Sigmoid colon (tissue), 4 donors: Measurements from ENCODE around the gene FILIP1L.

Source experiments
- POLR2A ChIP-seq, 2 donors: fragments of 450-650 bp; IDR thresholded peaks; one replicate each; pipeline ENCODE4 v1.6.1; 2016; ENCODE audit warnings: antibody characterized with exemption in 2 of 2, mild to moderate bottlenecking in 2 of 2, moderate library complexity in 2 of 2
- POLR2AphosphoS5 ChIP-seq, 4 donors: sonication (generic); formaldehyde crosslinking; IDR thresholded peaks; one replicate each; pipeline ENCODE4 v1.6.1; 2017; ENCODE audit warnings: antibody characterized with exemption in 4 of 4
- TF ChIP-seq, protein P1 (sequence below), 4 experiments: fragments of 450-650 bp in 3 of 4; fragments of 200-600 bp in 1 of 4; IDR thresholded peaks; one replicate each; pipeline ENCODE4 v1.5.1; 2016 to 2019; ENCODE audit warnings: antibody characterized with exemption in 4 of 4, mild to moderate bottlenecking in 3 of 4, moderate library complexity in 2 of 4

DNA sequence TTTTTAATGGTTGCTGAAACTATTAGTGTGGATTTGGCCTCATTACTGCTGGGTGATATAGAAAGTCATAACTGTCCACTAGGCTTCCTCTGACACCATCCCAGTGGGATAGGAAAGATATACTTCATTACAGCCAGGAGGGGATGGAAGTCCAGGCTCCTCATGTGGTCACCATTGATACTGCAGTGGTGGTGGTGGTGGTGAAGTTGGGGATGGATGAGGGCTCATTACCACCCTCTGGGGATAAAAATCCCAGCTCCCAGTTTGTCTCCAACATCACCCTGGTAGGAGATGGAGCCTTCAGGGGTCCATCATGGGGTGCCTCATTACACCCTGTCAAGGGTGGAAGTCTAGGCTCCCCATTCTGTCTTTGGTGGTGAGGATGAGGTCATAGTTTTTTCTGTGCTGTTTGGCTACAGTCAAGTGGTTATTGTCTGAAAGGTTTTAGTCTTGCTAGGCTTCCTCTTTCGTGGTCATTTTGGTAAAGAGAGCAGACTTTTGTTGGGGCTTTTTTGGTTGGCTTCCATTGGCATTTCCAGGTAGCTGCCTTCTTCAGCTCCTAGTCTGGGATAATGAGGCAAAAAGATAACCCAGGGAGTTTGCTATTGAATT, 30.1 kb upstream of the FILIP1L start:
- TF ChIP-seq POLR2A (IDR thresholded peaks at IDR 0.05) (no peak), POLR2AphosphoS5 (IDR thresholded peaks at IDR 0.05) (no peak)
- TF ChIP-seq, protein P1, sequence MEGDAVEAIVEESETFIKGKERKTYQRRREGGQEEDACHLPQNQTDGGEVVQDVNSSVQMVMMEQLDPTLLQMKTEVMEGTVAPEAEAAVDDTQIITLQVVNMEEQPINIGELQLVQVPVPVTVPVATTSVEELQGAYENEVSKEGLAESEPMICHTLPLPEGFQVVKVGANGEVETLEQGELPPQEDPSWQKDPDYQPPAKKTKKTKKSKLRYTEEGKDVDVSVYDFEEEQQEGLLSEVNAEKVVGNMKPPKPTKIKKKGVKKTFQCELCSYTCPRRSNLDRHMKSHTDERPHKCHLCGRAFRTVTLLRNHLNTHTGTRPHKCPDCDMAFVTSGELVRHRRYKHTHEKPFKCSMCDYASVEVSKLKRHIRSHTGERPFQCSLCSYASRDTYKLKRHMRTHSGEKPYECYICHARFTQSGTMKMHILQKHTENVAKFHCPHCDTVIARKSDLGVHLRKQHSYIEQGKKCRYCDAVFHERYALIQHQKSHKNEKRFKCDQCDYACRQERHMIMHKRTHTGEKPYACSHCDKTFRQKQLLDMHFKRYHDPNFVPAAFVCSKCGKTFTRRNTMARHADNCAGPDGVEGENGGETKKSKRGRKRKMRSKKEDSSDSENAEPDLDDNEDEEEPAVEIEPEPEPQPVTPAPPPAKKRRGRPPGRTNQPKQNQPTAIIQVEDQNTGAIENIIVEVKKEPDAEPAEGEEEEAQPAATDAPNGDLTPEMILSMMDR (IDR thresholded peaks at IDR 0.05), result no peak
